Liver (tissue), 3 donors: Measurements from ENCODE around the gene HDAC10.

ENCODE experiments used
- ATF3 ChIP-seq: IDR thresholded peaks from 2 replicates; pipeline ENCODE4 v1.6.1; 2016; ENCODE audit warnings: antibody characterized with exemption
- CTCF ChIP-seq: fragments of 150-350 bp; IDR thresholded peaks from 2 replicates; pipeline ENCODE4 v1.5.1; 2017; ENCODE audit warnings: improper control_type of control experiment, low read depth, low read length; ENCODE audit not compliant: missing input control
- FOXA1 ChIP-seq: IDR thresholded peaks from 2 replicates; pipeline ENCODE4 v1.6.1; 2016; ENCODE audit warnings: antibody characterized with exemption
- GABPA ChIP-seq, 2 donors: IDR thresholded peaks in 1 of 2; conservative IDR thresholded peaks in 1 of 2; 2 replicates each; pipeline ENCODE4 v1.6.1; 2016; ENCODE audit warnings: antibody characterized with exemption in 2 of 2, mild to moderate bottlenecking in 1 of 2, moderate library complexity in 1 of 2
- HNF4G ChIP-seq: IDR thresholded peaks from 2 replicates; pipeline ENCODE4 v1.6.1; 2016; ENCODE audit warnings: antibody characterized with exemption
- TAF1 ChIP-seq: conservative IDR thresholded peaks from 2 replicates; pipeline ENCODE4 v1.6.1; 2016; ENCODE audit warnings: antibody characterized with exemption, mild to moderate bottlenecking
- YY1 ChIP-seq: IDR thresholded peaks from 2 replicates; pipeline ENCODE4 v1.6.1; 2016; ENCODE audit warnings: antibody characterized with exemption, mild to moderate bottlenecking
- TF ChIP-seq, protein P1 (sequence below): IDR thresholded peaks from 2 replicates; pipeline ENCODE4 v1.6.1; 2016; ENCODE audit warnings: antibody characterized with exemption
- TF ChIP-seq, protein P2 (sequence below): IDR thresholded peaks from 2 replicates; pipeline ENCODE4 v1.6.1; 2016; ENCODE audit warnings: antibody characterized with exemption
- donor health status: healthy.
- donor health status: healthy.

DNA sequence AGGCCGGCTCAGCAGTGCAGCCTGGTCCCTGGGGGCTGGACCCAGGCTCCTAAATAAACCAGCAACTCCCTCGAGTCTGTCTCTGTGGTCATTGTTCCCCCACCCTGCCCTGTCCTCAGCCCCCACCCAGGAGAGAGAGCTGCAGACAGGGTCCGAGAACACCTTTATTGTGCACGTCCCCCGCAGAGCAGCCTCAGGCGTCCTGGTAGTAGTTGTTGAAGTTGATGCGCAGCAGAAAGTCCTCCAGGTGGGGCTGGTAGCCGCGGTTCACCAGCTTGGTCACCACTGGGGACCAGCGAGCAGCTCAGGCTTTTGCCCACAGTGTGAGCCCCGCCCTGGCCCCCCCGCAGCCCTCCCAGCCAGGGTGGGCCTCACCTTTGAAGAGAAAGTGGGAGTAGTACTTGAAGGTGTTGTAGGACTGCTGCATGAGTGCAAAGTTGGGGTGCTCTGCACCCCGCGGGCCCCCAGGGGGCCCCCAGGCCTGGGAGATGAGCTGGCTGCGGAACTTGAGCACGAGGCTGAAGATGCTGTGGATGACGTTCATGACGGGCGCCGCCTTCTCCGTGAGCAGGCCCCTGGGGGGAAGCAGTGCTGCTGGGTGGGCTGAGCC, 33.4 kb downstream of the HDAC10 start:
- no peak for TF ChIP-seq CTCF
- TF ChIP-seq HNF4G: no peak
- TF ChIP-seq, protein P1, sequence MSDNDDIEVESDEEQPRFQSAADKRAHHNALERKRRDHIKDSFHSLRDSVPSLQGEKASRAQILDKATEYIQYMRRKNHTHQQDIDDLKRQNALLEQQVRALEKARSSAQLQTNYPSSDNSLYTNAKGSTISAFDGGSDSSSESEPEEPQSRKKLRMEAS: no peak
- no peak for TF ChIP-seq ATF3
- TF ChIP-seq FOXA1: no peak
- TF ChIP-seq TAF1: no peak
- TF ChIP-seq, protein P2, sequence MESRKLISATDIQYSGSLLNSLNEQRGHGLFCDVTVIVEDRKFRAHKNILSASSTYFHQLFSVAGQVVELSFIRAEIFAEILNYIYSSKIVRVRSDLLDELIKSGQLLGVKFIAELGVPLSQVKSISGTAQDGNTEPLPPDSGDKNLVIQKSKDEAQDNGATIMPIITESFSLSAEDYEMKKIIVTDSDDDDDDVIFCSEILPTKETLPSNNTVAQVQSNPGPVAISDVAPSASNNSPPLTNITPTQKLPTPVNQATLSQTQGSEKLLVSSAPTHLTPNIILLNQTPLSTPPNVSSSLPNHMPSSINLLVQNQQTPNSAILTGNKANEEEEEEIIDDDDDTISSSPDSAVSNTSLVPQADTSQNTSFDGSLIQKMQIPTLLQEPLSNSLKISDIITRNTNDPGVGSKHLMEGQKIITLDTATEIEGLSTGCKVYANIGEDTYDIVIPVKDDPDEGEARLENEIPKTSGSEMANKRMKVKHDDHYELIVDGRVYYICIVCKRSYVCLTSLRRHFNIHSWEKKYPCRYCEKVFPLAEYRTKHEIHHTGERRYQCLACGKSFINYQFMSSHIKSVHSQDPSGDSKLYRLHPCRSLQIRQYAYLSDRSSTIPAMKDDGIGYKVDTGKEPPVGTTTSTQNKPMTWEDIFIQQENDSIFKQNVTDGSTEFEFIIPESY: no peak
- TF ChIP-seq YY1: no peak
- TF ChIP-seq GABPA (IDR thresholded peaks at IDR 0.05 in 1 of 2, conservative IDR thresholded peaks at IDR 0.05 in 1 of 2): no peak
